ENCODE results near the gene FOXF1.

Gene FOXF1

GRCh38 chr16:86534779-86535615 lies 24.7 kb downstream of the FOXF1 start:
- no peak for DNase-seq

GRCh38 chr16:86536621-86537020 lies 26.3 kb downstream of the FOXF1 start:
- no peak for DNase-seq

- DNase-seq = no peak
These were observed 27.2 kb downstream of the FOXF1 start for GRCh38 chr16:86537486-86537885.

- no peak for DNase-seq
These were observed 28.0 kb downstream of the FOXF1 start for GRCh38 chr16:86538196-86538780.

GRCh38 chr16:86540894-86541293 lies 30.6 kb downstream of the FOXF1 start:
- DNase-seq = no peak

- DNase-seq = no peak
These were observed 31.2 kb downstream of the FOXF1 start for GRCh38 chr16:86541560-86541959.

GRCh38 chr16:86542756-86543750 lies 32.7 kb downstream of the FOXF1 start:
- DNase-seq = no peak

- no peak for DNase-seq
These were observed 35.2 kb downstream of the FOXF1 start for GRCh38 chr16:86545481-86545880.

GRCh38 chr16:86545954-86546637 lies 35.8 kb downstream of the FOXF1 start:
- DNase-seq = no peak

GRCh38 chr16:86546638-86547013 lies 36.3 kb downstream of the FOXF1 start:
- DNase-seq = no peak

- no peak for DNase-seq
These were observed 37.0 kb downstream of the FOXF1 start for GRCh38 chr16:86547286-86547685.

GRCh38 chr16:86549076-86549892 lies 39.0 kb downstream of the FOXF1 start:
- no peak for DNase-seq

GRCh38 chr16:86549893-86550190 lies 39.5 kb downstream of the FOXF1 start:
- no peak for DNase-seq

GRCh38 chr16:86550281-86550680 lies 40.0 kb downstream of the FOXF1 start:
- no peak for DNase-seq

- DNase-seq = no peak
These were observed 43.0 kb downstream of the FOXF1 start for GRCh38 chr16:86553356-86553755.

GRCh38 chr16:86554599-86554916 lies 44.2 kb downstream of the FOXF1 start:
- peak in 1 of 2 experiments; percentile 32 for DNase-seq

- peak; percentile 77 to 89 for DNase-seq
These were observed 44.8 kb downstream of the FOXF1 start, which contains the start of gene MTHFSD for GRCh38 chr16:86554917-86555703. Gene MTHFSD, minus strand, starts transcription at chr16:86555235. Its CDS starts 51 bp downstream, at chr16:86555184.

GRCh38 chr16:86555704-86556075 lies 45.4 kb downstream of the FOXF1 start:
- DNase-seq = no peak

GRCh38 chr16:86556576-86556975 lies 46.2 kb downstream of the FOXF1 start:
- peak in 1 of 2 experiments; percentile 24 for DNase-seq

- no peak for DNase-seq
These were observed 47.3 kb downstream of the FOXF1 start for GRCh38 chr16:86557587-86557986.

Measured in NCI-H524 (cell line).